ENCODE measurements around the gene TOR4A. TPM values are rescaled to one million over a fixed set of nuclear protein-coding genes. Genes with fewer than 3 reads are reported as not detected.

TOR4A gene
- total and polyA plus RNA-seq, 2 experiments from 2014 or later = 2.0 to 19.0 TPM

GRCh38 chr9:137295849-137296669 is 18.5 kb downstream of the TOR4A start:
- peaks cover 3% of the 10 kb centered on the region; the same call in 1 of the 2 replicates for H3K79me2 ChIP-seq (replicated peaks; ENCODE audit: insufficient read depth)
- TF ChIP-seq NANOG (IDR thresholded peaks at IDR 0.05; ENCODE audit: borderline replicate concordance) (no peak), JUNB (IDR thresholded peaks at IDR 0.05; ENCODE audit: unreplicated experiment) (no peak), ZNF114 (CRISPR knock-in tag; IDR thresholded peaks at IDR 0.05) (no peak)
- peaks cover 26% of the 10 kb centered on the region for H3F3A ChIP-seq (replicated peaks; ENCODE audit: low read depth)
- H3K27ac ChIP-seq (ENCODE audit: low read depth) = no peak overlapping the region
- peak overlapping the region; percentile 55 for H3K4me3 ChIP-seq
- peak overlapping the region; percentile 96 for H3K4me2 ChIP-seq
- ATAC-seq (no peak), DNase-seq (ENCODE audit: low spot score) (peak; percentile 64)
- H2AFZ ChIP-seq = no peak overlapping the region
- H3K27me3 ChIP-seq (ENCODE audit: insufficient read depth) = peaks cover 29% of the 10 kb centered on the region
- H3K27me3 Mint-ChIP-seq (ENCODE audit: insufficient read depth, low read depth, poor library complexity) = peaks cover 29% of the 10 kb centered on the region
- H3K9me3 Mint-ChIP-seq = peaks cover 9% of the 10 kb centered on the region
- no peak overlapping the region for H3K27ac Mint-ChIP-seq
- peak overlapping the region; percentile 67 for H3K4me3 Mint-ChIP-seq
- peaks cover 31% of the 10 kb centered on the region for H3K4me1 ChIP-seq (ENCODE audit: insufficient read depth)
- H3K4me1 Mint-ChIP-seq = peaks cover 38% of the 10 kb centered on the region
- no peaks in the 10 kb centered on the region for H3K36me3 ChIP-seq (ENCODE audit: insufficient read depth)
- H3K9me2 ChIP-seq (ENCODE audit: insufficient read depth) = no peaks in the 10 kb centered on the region
- H4K20me1 ChIP-seq (replicated peaks; ENCODE audit: insufficient read depth) = peaks cover 11% of the 10 kb centered on the region
- H3K36me3 Mint-ChIP-seq (ENCODE audit: low read depth) = peaks cover 4% of the 10 kb centered on the region; the same call in 2 of the 3 replicates

GRCh38 chr9:137296670-137297664 is 19.4 kb downstream of the TOR4A start:
- Mint-ChIP-seq H3K27me3 (ENCODE audit: insufficient read depth, low read depth, poor library complexity) (peaks cover 32% of the 10 kb centered on the region), H3K27ac (0 out of 2 replicates have a peak overlapping the region, but pooled peaks have one; percentile 8), H3K4me1 (peaks cover 38% of the 10 kb centered on the region), H3K4me3 (peak overlapping the region; percentile 67), H3K36me3 (ENCODE audit: low read depth) (peaks cover 4% of the 10 kb centered on the region; the same call in 2 of the 3 replicates), H3K9me3 (peaks cover 9% of the 10 kb centered on the region)
- Histone ChIP-seq H3K4me3 (peak overlapping the region; percentile 55), H3F3A (replicated peaks; ENCODE audit: low read depth) (peaks cover 26% of the 10 kb centered on the region), H3K27me3 (ENCODE audit: insufficient read depth) (peaks cover 29% of the 10 kb centered on the region), H3K4me1 (ENCODE audit: insufficient read depth) (peaks cover 31% of the 10 kb centered on the region), H2AFZ (no peak overlapping the region), H4K20me1 (replicated peaks; ENCODE audit: insufficient read depth) (peaks cover 11% of the 10 kb centered on the region), H3K27ac (ENCODE audit: low read depth) (no peak overlapping the region), H3K36me3 (ENCODE audit: insufficient read depth) (no peaks in the 10 kb centered on the region), H3K79me2 (replicated peaks; ENCODE audit: insufficient read depth) (peaks cover 3% of the 10 kb centered on the region; the same call in 1 of the 2 replicates), H3K9me2 (ENCODE audit: insufficient read depth) (no peaks in the 10 kb centered on the region), H3K4me2 (peak overlapping the region; percentile 96)
- no peak for ATAC-seq
- no peak for DNase-seq (ENCODE audit: low spot score)
- TF ChIP-seq ZNF114 (CRISPR knock-in tag; IDR thresholded peaks at IDR 0.05) (no peak), ZNF462 (CRISPR knock-in tag; IDR thresholded peaks at IDR 0.05) (no peak), EZH2phosphoT487 (IDR thresholded peaks at IDR 0.05; ENCODE audit: unreplicated experiment) (no peak), EZH2 (IDR thresholded peaks at IDR 0.05; ENCODE audit: low read depth, unreplicated experiment) (no peak), STAT1 (IDR thresholded peaks at IDR 0.05; ENCODE audit: unreplicated experiment) (no peak), CREB1 (CRISPR knock-in tag; IDR thresholded peaks at IDR 0.05; ENCODE audit: low read depth) (no peak), POLR2AphosphoS5 (IDR thresholded peaks at IDR 0.05; ENCODE audit: low read depth) (no peak), ETS1 (IDR thresholded peaks at IDR 0.05) (no peak)

All from GM23338 (cell line).